HepG2 (cell line): ENCODE measurements around the gene YAP1. TPM values are rescaled to one million over a fixed set of nuclear protein-coding genes. Genes with fewer than 3 reads are reported as not detected.
A peak's percentile ranks its signal among the peaks of the same experiment; 100 is the strongest.

Experiments
- DDIT3 ChIP-seq: sonication (generic); formaldehyde crosslinking; IDR thresholded peaks from 2 replicates; pipeline ENCODE4 v1.4.0; 2020; ENCODE audit warnings: mild to moderate bottlenecking, missing genetic modification reagents
- EP300 ChIP-seq, 3 experiments: sonication (generic) in 1 of 3; formaldehyde crosslinking in 1 of 3; IDR thresholded peaks; 2 replicates each; pipeline versions ENCODE4 v1.5.1 to v1.6.1; 2011 to 2020; ENCODE audit warnings: low read depth in 2 of 3, low read length in 2 of 3, borderline replicate concordance in 1 of 3, improper control_type of control experiment in 1 of 3, mild to moderate bottlenecking in 1 of 3, missing genetic modification reagents in 1 of 3, moderate library complexity in 1 of 3
- GPBP1L1 ChIP-seq: sonication (generic); formaldehyde crosslinking; IDR thresholded peaks from 2 replicates; pipeline ENCODE4 v1.5.0; 2020; ENCODE audit warnings: mild to moderate bottlenecking, missing genetic modification reagents
- KAT7 ChIP-seq: IDR thresholded peaks from 2 replicates; pipeline ENCODE4 v1.6.1; 2018; ENCODE audit warnings: borderline replicate concordance, missing compliant biosample characterization
- NR2F2 ChIP-seq: IDR thresholded peaks from 2 replicates; pipeline ENCODE4 v1.6.1; 2012; ENCODE audit warnings: low read depth, inconsistent platforms, borderline replicate concordance
- PHF5A ChIP-seq: IDR thresholded peaks from one replicate; pipeline ENCODE4 v1.6.1; 2018; ENCODE audit warnings: low read depth, missing genetic modification reagents; ENCODE audit not compliant: unreplicated experiment
- RARA ChIP-seq: IDR thresholded peaks from 2 replicates; pipeline ENCODE4 v1.6.1; 2016; ENCODE audit warnings: missing genetic modification reagents, missing compliant biosample characterization
- SAP130 ChIP-seq: IDR thresholded peaks from 2 replicates; pipeline ENCODE4 v1.6.1; 2016; ENCODE audit warnings: low read depth
- TOPORS ChIP-seq: sonication (generic); formaldehyde crosslinking; IDR thresholded peaks from 2 replicates; pipeline ENCODE4 v1.8.0; 2023; ENCODE audit warnings: mild to moderate bottlenecking, missing genetic modification reagents
- TRAFD1 ChIP-seq: sonication (generic); formaldehyde crosslinking; IDR thresholded peaks from 2 replicates; pipeline ENCODE4 v1.5.1; 2020; ENCODE audit warnings: missing genetic modification reagents, mild to moderate bottlenecking, borderline replicate concordance
- ZBTB2 ChIP-seq: sonication (generic); formaldehyde crosslinking; IDR thresholded peaks from 2 replicates; pipeline ENCODE4 v1.8.0; 2022; ENCODE audit warnings: low read depth, missing genetic modification reagents
- ZBTB26 ChIP-seq: IDR thresholded peaks from 2 replicates; pipeline ENCODE4 v1.6.1; 2016; ENCODE audit warnings: missing compliant biosample characterization, missing genetic modification reagents, borderline replicate concordance
- ZNF292 ChIP-seq: sonication (generic); formaldehyde crosslinking; IDR thresholded peaks from 2 replicates; pipeline ENCODE4 v1.8.1; 2022; ENCODE audit warnings: mild to moderate bottlenecking, low read depth, missing genetic modification reagents, borderline replicate concordance
- ZNF337 ChIP-seq: sonication (generic); formaldehyde crosslinking; IDR thresholded peaks from 2 replicates; pipeline ENCODE4 v1.5.1; 2020; ENCODE audit warnings: missing genetic modification reagents, low read depth, mild to moderate bottlenecking, borderline replicate concordance
- ZNF687 ChIP-seq: sonication (generic); formaldehyde crosslinking; IDR thresholded peaks from 2 replicates; pipeline ENCODE4 v1.5.1; 2020; ENCODE audit warnings: mild to moderate bottlenecking, missing genetic modification reagents, moderate library complexity
- ZNF839 ChIP-seq: sonication (generic); formaldehyde crosslinking; IDR thresholded peaks from 2 replicates; pipeline ENCODE4 v1.4.0; 2020; ENCODE audit warnings: missing genetic modification reagents, mild to moderate bottlenecking, borderline replicate concordance
- ZSCAN21 ChIP-seq: sonication (generic); formaldehyde crosslinking; IDR thresholded peaks from 2 replicates; pipeline ENCODE4 v1.8.0; 2022; ENCODE audit warnings: mild to moderate bottlenecking, missing genetic modification reagents, moderate library complexity, borderline replicate concordance
- polyA plus RNA-seq, 8 experiments: library from polyadenylated mRNA; depleted of rRNA in 3 of 8; stranded (reverse) in 7 of 8; unstranded in 1 of 8; fragments of >200 nt; fragmentation: Illumina TruSeq in 4 of 8; extraction: Trizol in 4 of 8; gene quantifications; 2 replicates each; pipeline versions ENCODE4 v1.2.1 to v1.2.3, GENCODE V29; 2011 to 2016; ENCODE audit warnings: low read depth in 4 of 8, missing spikeins in 1 of 8, mixed read lengths in 1 of 8; ENCODE audit not compliant: insufficient read depth in 1 of 8
- total RNA-seq, 5 experiments: library from RNA; depleted of rRNA; stranded (reverse); fragments of >200 nt; fragmentation: Illumina TruSeq; extraction: Trizol; gene quantifications; 2 replicates each; pipeline ENCODE4 v1.2.3, GENCODE V29; 2016; ENCODE audit warnings: low read depth in 1 of 5

Gene YAP1
- total and polyA plus RNA-seq, 2 of the 13 experiments (the other 11 are each of a cell fraction or from before 2014, with no cell fraction given): 59.5 to 91.0 TPM

GRCh38 chr11:102177974-102178631 lies 67.9 kb downstream of the YAP1 start (continued):
- TF ChIP-seq EP300 (IDR thresholded peaks at IDR 0.05; ENCODE audit: low read depth in 2 of 2, low read length in 2 of 2): peak in 1 of 2 experiments; percentile 75; a peak in 2 of 4 replicates
- no peak; the same call in 1 of the 2 replicates for TF ChIP-seq EP300 (CRISPR knock-in tag; IDR thresholded peaks at IDR 0.05; ENCODE audit: borderline replicate concordance)
- TF ChIP-seq ZNF292 (CRISPR knock-in tag): no peak
- no peak for TF ChIP-seq ZBTB2 (CRISPR knock-in tag)
- no peak for TF ChIP-seq TOPORS (CRISPR knock-in tag)
- no peak for TF ChIP-seq NR2F2
- TF ChIP-seq RARA: peak; percentile 33; the same call in 1 of the 2 replicates
- TF ChIP-seq ZBTB26: no peak
- no peak for TF ChIP-seq ZNF687 (CRISPR knock-in tag)
- no peak for TF ChIP-seq PHF5A (CRISPR knock-in tag)
- TF ChIP-seq DDIT3: no peak
- no peak for TF ChIP-seq GPBP1L1 (CRISPR knock-in tag)
- TF ChIP-seq ZNF839 (CRISPR knock-in tag): no peak
- TF ChIP-seq TRAFD1 (CRISPR knock-in tag): no peak
- no peak for TF ChIP-seq ZSCAN21 (CRISPR knock-in tag)
- peak; percentile 72 for TF ChIP-seq SAP130 (CRISPR knock-in tag)
- no peak for TF ChIP-seq ZNF337
- no peak for TF ChIP-seq KAT7 (CRISPR knock-in tag)
